HepG2 (cell line): ENCODE results near the gene BEGAIN. TPM values are rescaled to one million over a fixed set of nuclear protein-coding genes. Genes with fewer than 3 reads are reported as not detected.

Experiments used
- ATAC-seq: fragments of 200-7000 bp; cut with Tn5 transposase; 3 replicates; pipeline ENCODE4 v1.9.1; 2020; ENCODE audit warnings: mild to moderate bottlenecking, moderate library complexity
- BruUV-seq: library from RNA; stranded (reverse); fragments of 400-500 nt; replicated peaks from 2 replicates; lab custom pipeline; 2021; lab: Mats Ljungman, UMichigan
- CTCF ChIA-PET: fragments of 300-600 bp; formaldehyde crosslinking; extraction: SDS; loops from one replicate; lab custom pipeline; 2021; ENCODE audit warnings: low total read pairs, inconsistent platforms, low intra/inter-chr PET ratio; lab: Yijun Ruan, JAX
- POLR2A ChIA-PET: fragments of 350-600 bp; sonication (Branson Sonifier 250); formaldehyde crosslinking; loops from one replicate; lab custom pipeline; 2020; ENCODE audit warnings: antibody characterized with exemption, inconsistent platforms; lab: Yijun Ruan, JAX
- DNase-seq: peaks from one replicate; pipeline ENCODE4 v3.0.0-alpha.2; 2015; ENCODE audit warnings: low spot score
- FAIRE-seq: peaks from 3 replicates; lab custom pipeline; 2011; peaks lifted over from hg19 to GRCh38; lab: Jason Lieb, UNC
- H2AFZ ChIP-seq: one replicate; pipeline ENCODE4 v1.6.1; 2011; ENCODE audit warnings: low read length, inconsistent platforms
- H3K27ac ChIP-seq: fragments of 300-600 bp; 3 replicates; pipeline ENCODE4 v1.8.0; 2011; ENCODE audit warnings: mixed run types, mild to moderate bottlenecking, mixed read lengths, low read length, inconsistent platforms; ENCODE audit not compliant: insufficient read depth; ENCODE audit errors: extremely low read length
- H3K27me3 ChIP-seq, 2 experiments: fragments of 200-600 bp in 1 of 2; 2 replicates in 1 of 2; 3 replicates in 1 of 2; pipeline versions ENCODE4 v1.6.0 to v1.8.0; 2011; ENCODE audit warnings: low read length in 2 of 2, mild to moderate bottlenecking in 2 of 2, moderate library complexity in 2 of 2, inconsistent platforms in 1 of 2; ENCODE audit not compliant: insufficient read depth in 2 of 2, control insufficient read depth in 1 of 2
- H3K36me3 ChIP-seq, 2 experiments: fragments of 200-600 bp in 1 of 2; replicated peaks in 1 of 2; 2 replicates in 1 of 2; 3 replicates in 1 of 2; pipeline versions ENCODE4 v1.5.1 to v1.8.0; 2011; ENCODE audit warnings: low read length in 2 of 2, inconsistent platforms in 1 of 2; ENCODE audit not compliant: insufficient read depth in 2 of 2, control insufficient read depth in 1 of 2
- H3K4me1 ChIP-seq: 2 replicates; pipeline ENCODE4 v1.5.1; 2012; ENCODE audit warnings: low read length, inconsistent platforms; ENCODE audit not compliant: insufficient read depth
- H3K4me2 ChIP-seq: 2 replicates; pipeline ENCODE4 v1.6.0; 2011; ENCODE audit warnings: low read depth, low read length, inconsistent platforms
- H3K4me3 ChIP-seq, 3 experiments: fragments of 200-600 bp in 1 of 3; sonication (generic), shearing (Covaris generic) in 1 of 3; replicated peaks in 1 of 3; 2 replicates each; pipeline ENCODE4 v1.5.1; 2011 to 2016; ENCODE audit warnings: low read length in 3 of 3, inconsistent platforms in 2 of 3, low read depth in 2 of 3, mild to moderate bottlenecking in 2 of 3, control low read depth in 1 of 3, mixed read lengths in 1 of 3; ENCODE audit not compliant: insufficient read depth in 1 of 3
- H3K79me2 ChIP-seq: one replicate; pipeline ENCODE4 v1.6.1; 2011; ENCODE audit warnings: low read length, inconsistent platforms; ENCODE audit not compliant: insufficient read depth
- H3K9ac ChIP-seq: 2 replicates; pipeline ENCODE4 v1.6.0; 2011; ENCODE audit warnings: mild to moderate bottlenecking, low read depth, low read length, inconsistent platforms; ENCODE audit not compliant: insufficient read depth
- H3K9me3 ChIP-seq: 2 replicates; pipeline ENCODE4 v1.5.1; 2012; ENCODE audit warnings: mild to moderate bottlenecking, low read length
- H4K20me1 ChIP-seq: 2 replicates; pipeline ENCODE4 v1.6.0; 2011; ENCODE audit warnings: inconsistent platforms, mild to moderate bottlenecking, low read length, moderate library complexity; ENCODE audit not compliant: insufficient read depth
- CREB1 ChIP-seq, 2 experiments: fragments of 450-650 bp in 1 of 2; IDR thresholded peaks; 2 replicates each; pipeline ENCODE4 v1.6.1; 2016 to 2017; ENCODE audit warnings: control low read depth in 1 of 2, mild to moderate bottlenecking in 1 of 2, missing compliant biosample characterization in 1 of 2, missing genetic modification characterization in 1 of 2
- HCFC1 ChIP-seq: fragments of 150-350 bp; IDR thresholded peaks from 2 replicates; pipeline ENCODE4 v1.6.1; 2014; ENCODE audit warnings: low read depth, low read length
- NFIB ChIP-seq: sonication (generic); formaldehyde crosslinking; IDR thresholded peaks from 2 replicates; pipeline ENCODE4 v1.9.0; 2021; ENCODE audit warnings: missing genetic modification reagents, mild to moderate bottlenecking, borderline replicate concordance
- ONECUT2 ChIP-seq: sonication (generic); formaldehyde crosslinking; IDR thresholded peaks from 2 replicates; pipeline ENCODE4 v1.4.0; 2020; ENCODE audit warnings: missing genetic modification reagents
- POGZ ChIP-seq: sonication (generic); formaldehyde crosslinking; IDR thresholded peaks from 2 replicates; pipeline ENCODE4 v1.4.0; 2020; ENCODE audit warnings: mild to moderate bottlenecking, missing genetic modification reagents
- ZBTB44 ChIP-seq: sonication (generic); formaldehyde crosslinking; IDR thresholded peaks from 2 replicates; pipeline ENCODE4 v1.4.0; 2020; ENCODE audit warnings: missing genetic modification reagents
- ZNF333 ChIP-seq: sonication (generic); formaldehyde crosslinking; IDR thresholded peaks from 2 replicates; pipeline ENCODE4 v1.4.0; 2020; ENCODE audit warnings: mild to moderate bottlenecking, missing genetic modification reagents, borderline replicate concordance
- WGBS: methylation state at CpG from one replicate; pipeline ENCODE4 v1.1.6; 2017; ENCODE audit warnings: low lambda C conversion rate; 5-methylcytosine and 5-hydroxymethylcytosine counted together
- in situ Hi-C: cut with HindIII; loops from 2 replicates; pipeline ENCODE4 v1.10.0; 2017; ENCODE audit warnings: low pct_unique_long_range_greater_than_20kb; ENCODE audit not compliant: extremely low pct_ligation_motif_present
- intact Hi-C: fragments of 100-400 bp; cut with micrococcal nuclease; formaldehyde crosslinking; loops from one replicate; pipeline ENCODE4 v1.10.0; 2022; ENCODE audit not compliant: unreplicated experiment
- polyA plus RNA-seq, 8 experiments: library from polyadenylated mRNA; depleted of rRNA in 3 of 8; stranded (reverse) in 7 of 8; unstranded in 1 of 8; fragments of >200 nt; fragmentation: Illumina TruSeq in 4 of 8; extraction: Trizol in 4 of 8; gene quantifications; 2 replicates each; pipeline versions ENCODE4 v1.2.1 to v1.2.3, GENCODE V29; 2011 to 2016; ENCODE audit warnings: low read depth in 4 of 8, missing spikeins in 1 of 8, mixed read lengths in 1 of 8; ENCODE audit not compliant: insufficient read depth in 1 of 8
- total RNA-seq, 5 experiments: library from RNA; depleted of rRNA; stranded (reverse); fragments of >200 nt; fragmentation: Illumina TruSeq; extraction: Trizol; gene quantifications; 2 replicates each; pipeline ENCODE4 v1.2.3, GENCODE V29; 2016; ENCODE audit warnings: low read depth in 1 of 5

Gene BEGAIN
- total and polyA plus RNA-seq, 2 of the 13 experiments (the other 11 are each of a cell fraction or from before 2014, with no cell fraction given), result not detected

- Histone ChIP-seq H3K9me3 (no peaks in the 10 kb centered on the region), H3K79me2 (no peaks in the 10 kb centered on the region), H3K4me3 (no peak overlapping the region), H2AFZ (no peak overlapping the region)
- FAIRE-seq, result no peak
- no peak for DNase-seq
- intact Hi-C loops, result no loop called here
- POLR2A ChIA-PET, result no interaction called here
- TF ChIP-seq NFIB (CRISPR knock-in tag) (no peak), ZBTB44 (CRISPR knock-in tag) (no peak), ONECUT2 (CRISPR knock-in tag) (no peak), POGZ (CRISPR knock-in tag) (no peak)
- TF ChIP-seq, all 625 proteins: peak for 0
- H3K9ac ChIP-seq, result no peak overlapping the region
- peaks cover 5 to 47% of the 10 kb centered on the region in 2 experiments; a peak in 4 of 5 replicates for H3K27me3 ChIP-seq
- no peaks in the 10 kb centered on the region for H3K36me3 ChIP-seq
- in situ Hi-C loops, result no loop called here
- CTCF ChIA-PET, result no interaction called here
- no peak overlapping the region for H3K4me2 ChIP-seq
- H4K20me1 ChIP-seq, result no peaks in the 10 kb centered on the region
- no TSS peak for BruUV-seq
- no peak overlapping the region for H3K27ac ChIP-seq
- H3K4me1 ChIP-seq, result no peaks in the 10 kb centered on the region
- no peak for ATAC-seq
- WGBS, result 21% methylated on average over 5 of the region's 13 CpGs
These were observed 16.9 kb upstream of the BEGAIN start for GRCh38 chr14:100604121-100604501.

- intact Hi-C loops, result no loop called here
- no peak overlapping the region for H2AFZ ChIP-seq
- ChIA-PET CTCF (no interaction called here), POLR2A (no interaction called here)
- H3K4me1 ChIP-seq, result no peaks in the 10 kb centered on the region
- FAIRE-seq, result no peak
- H3K9me3 ChIP-seq, result no peaks in the 10 kb centered on the region
- in situ Hi-C loops, result no loop called here
- no peak overlapping the region for H3K9ac ChIP-seq
- BruUV-seq, result no TSS peak
- no peak for ATAC-seq
- H3K36me3 ChIP-seq, result no peaks in the 10 kb centered on the region
- H3K27ac ChIP-seq, result no peak overlapping the region
- TF ChIP-seq HCFC1 (no peak), CREB1 (IDR thresholded peaks at IDR 0.05) (no peak), CREB1 (CRISPR knock-in tag; IDR thresholded peaks at IDR 0.05) (no peak), NFIB (CRISPR knock-in tag) (no peak), ZNF333 (CRISPR knock-in tag) (no peak)
- H3K4me3 ChIP-seq, result no peak overlapping the region
- DNase-seq, result no peak
- H3K79me2 ChIP-seq, result no peaks in the 10 kb centered on the region
- no peak overlapping the region for H3K4me2 ChIP-seq
- no peaks in the 10 kb centered on the region for H4K20me1 ChIP-seq
- WGBS, result 30% methylated on average over 17 of the region's 18 CpGs
- peaks cover 5 to 47% of the 10 kb centered on the region in 2 experiments; a peak in 4 of 5 replicates for H3K27me3 ChIP-seq
These were observed 16.3 kb upstream of the BEGAIN start for GRCh38 chr14:100603341-100604120.
